SK-N-MC (cell line): ENCODE measurements around the gene CRISPLD2.

Experiments used
- EZH2 ChIP-seq: fragments of 200-600 bp; sonication (generic); IDR thresholded peaks from one replicate; pipeline ENCODE4 v1.6.1; 2017; ENCODE audit warnings: antibody characterized with exemption
- POLR2AphosphoS5 ChIP-seq: IDR thresholded peaks from 2 replicates; pipeline ENCODE4 v1.6.1; 2012; ENCODE audit warnings: mild to moderate bottlenecking, low read depth, low read length, borderline replicate concordance

DNA sequence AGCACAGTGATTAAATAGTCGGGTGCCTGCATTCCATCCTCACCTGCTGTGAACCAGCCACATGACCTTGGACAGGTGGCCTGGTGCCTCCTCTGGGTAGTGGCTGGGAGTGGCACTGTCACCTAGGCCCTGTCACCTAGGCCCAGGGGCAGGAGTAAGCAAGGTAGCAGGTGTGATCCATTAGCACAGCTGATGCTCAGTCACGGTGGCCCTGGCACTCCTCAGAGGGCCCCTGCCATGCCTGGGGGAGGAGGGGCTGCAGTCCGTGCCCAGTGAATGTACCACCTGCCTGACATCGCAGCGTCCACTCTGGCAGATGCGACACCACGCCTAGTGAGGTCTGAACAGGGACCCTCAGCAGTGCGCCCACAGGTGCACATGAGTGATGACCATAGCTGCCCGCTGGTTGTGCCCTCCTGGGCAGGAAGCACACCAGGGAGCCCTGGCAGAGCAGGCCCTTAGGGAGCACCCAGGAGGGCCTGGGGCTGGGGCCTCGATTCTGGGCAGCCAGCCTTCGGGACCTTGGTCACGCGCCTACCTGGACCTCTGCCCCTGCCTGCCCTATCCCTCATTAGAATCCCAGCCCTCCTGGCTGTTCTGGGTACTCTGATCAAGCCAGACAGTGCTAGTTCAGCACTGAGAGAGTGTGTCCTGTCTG lies 33.1 kb upstream of the CRISPLD2 start:
- TF ChIP-seq EZH2 (no peak), POLR2AphosphoS5 (no peak)
